NCI-H2029 (cell line): ENCODE results near the gene EEPD1.

ENCODE experiments used
- DNase-seq: peaks from one replicate; lab custom pipeline; 2025; lab: John Stamatoyannopoulos, UW

Gene EEPD1

GRCh38 chr7:36190447-36191291, 37.6 kb downstream of the EEPD1 start:
- no peak for DNase-seq

DNA sequence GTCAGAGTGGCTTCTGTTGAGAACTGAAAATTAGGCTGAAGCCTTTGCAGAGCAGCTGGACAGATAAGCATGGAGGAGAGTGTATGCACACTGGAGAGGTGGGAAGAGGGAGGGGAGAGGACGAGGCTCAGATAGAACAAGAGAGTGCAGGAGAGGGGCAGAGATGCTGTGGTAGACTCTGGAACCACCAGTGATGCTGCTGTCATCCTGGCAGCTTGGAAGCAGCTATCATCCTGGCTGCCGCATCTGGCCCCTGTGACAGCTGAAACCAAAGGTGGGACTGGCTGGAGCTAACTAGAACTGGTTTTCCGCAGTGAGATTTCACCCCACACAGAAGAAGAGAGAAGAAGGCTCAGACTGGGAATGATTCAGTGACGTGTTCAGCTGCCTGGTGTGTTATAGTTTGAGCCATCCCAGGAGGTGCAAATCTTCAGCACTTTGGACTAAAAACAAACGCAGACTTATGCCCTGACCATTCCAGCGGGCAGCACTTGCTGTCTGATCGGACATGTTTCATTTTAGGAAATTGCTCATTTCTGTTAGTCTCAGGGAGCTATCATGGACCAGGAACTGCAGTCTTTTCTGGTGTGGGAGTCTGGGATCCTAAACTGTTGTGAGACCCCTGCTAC, 38.4 kb downstream of the EEPD1 start:
- no peak for DNase-seq

- no peak for DNase-seq
Observed at GRCh38 chr7:36192053-36192824, 39.2 kb downstream of the EEPD1 start.

GRCh38 chr7:36192877-36193276, 39.8 kb downstream of the EEPD1 start:
- DNase-seq, result no peak

- DNase-seq, result no peak
Observed at GRCh38 chr7:36198854-36199266, 45.8 kb downstream of the EEPD1 start.

DNA sequence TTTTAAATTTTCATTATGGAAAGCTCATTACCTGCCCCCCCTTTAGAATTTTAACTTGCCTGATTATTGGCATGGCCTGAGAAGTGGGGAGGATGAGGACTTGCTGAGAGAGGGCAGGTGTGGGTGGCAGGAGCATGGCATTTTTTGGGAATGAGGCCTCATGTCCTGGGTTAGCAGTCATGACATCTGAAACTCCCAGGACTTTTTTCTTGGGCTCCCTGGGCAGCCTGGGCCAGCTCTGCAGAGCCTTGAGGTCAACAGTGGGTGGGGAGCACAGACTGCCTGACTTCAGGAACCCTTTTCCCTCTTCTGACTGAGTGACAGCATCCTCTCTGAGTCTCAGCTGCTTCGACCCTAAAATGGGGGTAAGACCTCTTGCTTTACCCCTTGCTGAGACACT, 46.3 kb downstream of the EEPD1 start:
- no peak for DNase-seq

GRCh38 chr7:36201122-36201723, 48.2 kb downstream of the EEPD1 start:
- no peak for DNase-seq

- no peak for DNase-seq
Observed at GRCh38 chr7:36202398-36202797, 49.3 kb downstream of the EEPD1 start.

DNA sequence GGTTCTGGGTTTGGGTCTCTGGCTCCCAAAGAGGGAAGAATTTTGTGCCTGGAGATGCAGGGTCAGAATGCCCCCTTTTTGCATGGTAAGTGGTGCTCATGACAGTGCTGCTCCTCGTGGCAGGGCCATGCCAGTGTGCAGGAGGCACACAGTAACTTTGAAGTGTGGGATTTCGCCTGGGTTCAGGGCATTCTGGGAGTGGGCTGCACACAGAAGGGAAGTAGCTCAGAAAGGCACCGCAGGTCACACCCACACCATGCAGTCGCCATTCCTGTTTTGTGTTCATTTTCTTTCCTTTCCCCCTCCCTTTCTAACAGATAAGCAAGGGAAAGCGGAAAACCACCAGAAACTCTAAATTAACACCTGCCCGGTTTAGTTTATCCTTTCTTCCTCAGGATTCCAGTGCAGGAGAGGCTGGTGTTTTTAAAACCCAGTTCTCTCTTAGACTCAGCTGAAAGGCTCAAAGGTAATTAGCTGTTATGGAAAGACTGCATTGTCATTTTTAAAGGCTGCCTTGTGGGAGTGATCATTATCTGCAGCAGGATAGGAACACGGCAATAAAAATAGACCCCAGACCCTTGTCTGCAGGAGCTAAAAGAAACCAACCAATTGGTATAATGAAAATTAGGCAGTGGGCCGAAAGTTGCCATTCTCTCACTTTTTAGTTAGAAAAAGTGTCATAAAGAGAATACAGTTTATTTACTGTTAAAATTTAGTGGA, 50.2 kb downstream of the EEPD1 start:
- no peak for DNase-seq

DNA sequence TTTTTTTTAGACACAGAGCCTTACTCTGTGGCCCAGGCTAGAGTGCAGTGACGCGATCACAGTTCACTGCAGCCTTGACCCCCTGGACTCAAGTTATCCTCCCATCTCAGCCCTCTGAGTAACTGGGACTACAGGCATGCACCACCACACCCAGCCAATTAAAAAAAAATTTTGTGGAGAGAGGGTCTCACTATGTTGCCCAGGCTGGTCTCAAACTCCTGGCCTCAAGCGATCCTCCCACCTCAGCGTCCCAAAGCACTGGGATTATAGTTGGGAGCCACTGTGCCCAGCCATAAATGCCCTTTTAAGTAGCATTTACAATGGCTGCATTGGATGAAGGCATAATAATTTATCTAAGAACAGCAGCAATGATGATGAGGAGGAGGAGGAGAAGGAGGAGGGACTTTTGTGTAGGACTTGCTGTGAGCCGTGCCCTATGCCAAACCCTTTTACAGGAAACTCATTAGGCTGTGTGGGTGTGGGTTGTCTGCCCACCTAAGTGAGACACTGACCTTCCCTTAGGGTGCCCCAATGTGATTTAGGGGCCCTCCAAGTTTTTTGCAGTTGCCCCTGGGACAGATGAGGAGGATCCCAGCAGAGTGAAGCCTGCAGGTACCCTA, 51.1 kb downstream of the EEPD1 start:
- no peak for DNase-seq

DNA sequence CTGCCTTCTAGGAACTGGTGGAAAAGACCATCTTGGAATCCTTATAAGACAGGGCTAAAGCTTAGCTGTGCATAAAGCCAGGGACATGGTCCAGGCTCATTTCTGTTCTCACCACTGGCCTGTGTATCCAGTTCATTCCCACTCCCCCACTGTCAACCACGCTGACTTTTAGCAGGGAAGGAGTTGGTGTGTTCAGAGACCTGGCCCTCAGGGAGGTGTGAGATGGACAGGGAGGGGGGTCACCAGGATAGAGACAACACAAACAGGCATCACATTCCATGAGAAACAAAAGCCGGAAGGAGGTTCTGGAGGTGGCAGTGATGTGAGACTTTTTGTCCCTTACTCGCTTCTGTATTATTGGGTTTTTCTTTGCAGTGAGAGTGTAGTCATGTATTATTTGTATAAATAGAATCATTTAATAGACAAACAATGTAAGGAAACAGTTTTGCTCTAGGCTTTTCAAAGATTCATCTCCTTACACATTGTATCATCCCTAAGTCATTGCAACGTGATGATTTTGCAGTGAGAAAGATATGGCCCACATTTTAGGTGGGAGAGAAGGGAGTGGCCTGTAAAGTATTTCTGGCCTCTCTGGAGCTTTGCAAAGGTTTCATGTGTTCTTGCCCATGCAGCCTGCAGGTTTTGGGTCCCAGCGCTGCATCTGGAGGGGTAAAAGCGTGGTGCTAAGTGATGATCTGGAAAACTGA, 52.0 kb downstream of the EEPD1 start:
- no peak for DNase-seq

DNA sequence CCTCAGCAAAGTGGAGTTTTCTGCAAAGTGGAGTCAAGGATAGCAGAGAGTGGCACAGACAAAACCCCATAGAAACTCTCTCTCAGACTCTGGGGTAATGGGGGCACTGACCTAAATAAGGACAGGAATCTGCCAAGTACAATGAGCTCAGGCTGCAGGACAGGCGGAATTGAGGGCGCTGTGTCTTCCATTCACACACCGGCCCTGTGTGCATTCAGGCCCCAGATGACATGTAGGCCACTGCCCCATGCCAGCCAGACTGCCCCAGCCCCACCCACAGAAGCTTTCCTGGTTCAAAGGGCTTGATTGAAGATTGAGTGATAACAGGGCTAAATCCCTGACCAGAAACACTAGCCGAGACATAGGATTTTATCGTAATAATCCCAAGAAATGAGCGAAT, 52.7 kb downstream of the EEPD1 start:
- DNase-seq, result no peak

DNA sequence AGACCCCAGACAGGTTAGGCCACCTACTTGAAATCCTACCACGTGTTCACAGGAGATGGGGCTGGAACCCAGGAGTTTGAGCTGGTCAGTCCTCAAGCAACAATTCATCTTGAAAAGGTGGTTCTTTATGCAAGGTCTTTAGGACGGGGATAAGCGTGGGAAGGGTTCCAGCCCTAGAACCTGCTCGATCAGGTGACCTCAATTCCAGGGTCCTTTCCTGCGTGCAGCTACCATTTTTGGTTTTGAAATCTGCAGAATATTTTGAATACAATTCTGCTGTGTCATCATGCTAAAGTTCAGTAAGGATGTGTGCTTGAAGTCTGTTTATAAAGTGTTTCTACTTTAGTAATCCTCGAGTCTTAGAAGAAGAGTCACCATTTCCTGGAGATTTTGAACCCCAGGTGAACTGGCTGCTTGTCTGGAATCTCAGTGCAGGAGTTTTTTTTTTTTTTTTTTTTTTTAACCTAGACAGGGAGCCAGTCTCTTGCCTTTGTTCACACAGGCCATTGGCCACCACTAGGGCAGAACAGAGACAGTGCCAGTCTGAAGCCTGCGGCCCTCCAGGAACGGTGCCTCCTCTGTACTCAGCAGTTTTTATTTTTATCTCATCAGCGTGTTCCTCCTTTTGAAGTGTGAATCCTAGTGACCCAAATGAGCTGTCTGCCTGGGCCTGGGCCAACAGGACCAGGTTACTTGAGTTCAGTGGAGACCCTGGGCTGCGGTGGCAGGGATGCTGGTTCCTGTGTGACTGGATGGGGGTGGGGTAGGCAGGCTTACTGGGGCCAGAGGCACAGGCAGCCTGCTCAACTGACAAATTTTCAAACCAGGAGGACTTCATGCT, 54.6 kb downstream of the EEPD1 start:
- DNase-seq, result no peak

DNA sequence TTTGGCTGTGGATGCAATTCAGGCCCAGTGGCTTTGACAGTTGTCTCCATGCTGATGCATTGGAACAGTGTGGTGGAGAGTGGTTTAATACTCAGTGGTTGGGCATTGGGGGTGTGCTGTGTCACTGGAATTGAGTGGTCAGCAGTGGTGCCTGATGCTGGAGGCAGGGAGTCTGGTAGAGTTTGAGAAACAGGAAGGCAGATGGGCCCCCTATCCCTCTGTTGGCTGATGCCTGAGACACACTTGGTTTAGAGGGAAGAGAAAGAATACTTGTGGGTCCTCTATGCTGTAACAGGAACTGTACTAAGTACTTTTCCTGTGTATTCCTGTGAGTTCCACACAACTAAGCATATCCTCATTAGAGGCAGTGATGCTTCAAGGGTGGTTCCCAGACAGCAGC, 55.4 kb downstream of the EEPD1 start:
- no peak for DNase-seq

GRCh38 chr7:36208997-36209813, 56.2 kb downstream of the EEPD1 start:
- DNase-seq, result no peak

DNA sequence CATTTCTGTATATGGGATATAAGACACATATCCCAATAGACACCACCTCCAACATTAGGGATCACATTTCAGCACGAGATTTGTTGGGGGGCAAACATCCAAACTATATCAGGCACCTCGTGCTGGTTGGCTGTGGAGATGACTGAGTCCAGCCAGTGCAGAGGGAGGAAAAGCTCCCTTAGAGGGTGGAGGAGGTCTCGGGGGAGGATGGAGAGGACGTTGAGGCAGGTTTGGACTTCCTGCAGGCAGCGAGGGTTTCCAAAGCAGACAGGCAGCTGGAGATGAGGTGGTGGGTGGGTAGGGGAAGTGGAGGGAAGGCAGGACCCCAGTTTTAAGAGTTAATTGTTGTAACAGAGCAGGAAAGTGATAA, 56.7 kb downstream of the EEPD1 start:
- no peak for DNase-seq

GRCh38 chr7:36210291-36210922, 57.4 kb downstream of the EEPD1 start:
- DNase-seq, result no peak
